Right renal cortex interstitium (tissue), 3 donors: Measurements from ENCODE around the gene MAST2. TPM values are rescaled to one million over a fixed set of nuclear protein-coding genes. Genes with fewer than 3 reads are reported as not detected.

Source experiments
- DNase-seq, 3 donors: peaks; one replicate each; pipeline ENCODE4 v3.0.0-alpha.2; 2013; ENCODE audit warnings: low read depth in 3 of 3, low spot score in 2 of 3
- polyA plus RNA-seq, 3 donors: library from polyadenylated mRNA; unstranded; fragments of 120-200 nt; gene quantifications; one replicate each; pipeline ENCODE4 v1.2.1, GENCODE V29; 2013; ENCODE audit not compliant: insufficient read length in 3 of 3

MAST2 gene
- polyA plus RNA-seq, 3 donors: 25.4 to 31.4 (median 28.9) TPM

DNA sequence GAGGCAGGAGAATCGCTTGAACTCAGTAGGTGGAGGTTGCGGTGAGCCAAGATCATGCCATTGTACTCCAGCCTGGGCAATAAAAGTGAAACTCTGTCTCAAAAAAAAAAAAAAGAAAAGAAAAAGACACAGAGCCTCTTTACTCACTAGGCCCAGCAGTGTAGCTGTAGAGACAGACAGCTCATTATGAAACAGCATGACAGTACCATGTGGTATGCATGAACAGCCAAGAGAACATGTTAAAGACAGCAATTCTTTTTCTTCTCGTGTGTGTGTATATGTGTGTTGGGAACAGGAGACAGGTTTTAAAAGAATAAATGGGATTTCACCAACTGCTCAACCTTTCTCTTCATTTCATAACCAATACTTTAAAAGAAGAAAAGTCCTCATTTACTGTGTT lies 210.2 kb downstream of the MAST2 start:
- DNase-seq: no peak

DNA sequence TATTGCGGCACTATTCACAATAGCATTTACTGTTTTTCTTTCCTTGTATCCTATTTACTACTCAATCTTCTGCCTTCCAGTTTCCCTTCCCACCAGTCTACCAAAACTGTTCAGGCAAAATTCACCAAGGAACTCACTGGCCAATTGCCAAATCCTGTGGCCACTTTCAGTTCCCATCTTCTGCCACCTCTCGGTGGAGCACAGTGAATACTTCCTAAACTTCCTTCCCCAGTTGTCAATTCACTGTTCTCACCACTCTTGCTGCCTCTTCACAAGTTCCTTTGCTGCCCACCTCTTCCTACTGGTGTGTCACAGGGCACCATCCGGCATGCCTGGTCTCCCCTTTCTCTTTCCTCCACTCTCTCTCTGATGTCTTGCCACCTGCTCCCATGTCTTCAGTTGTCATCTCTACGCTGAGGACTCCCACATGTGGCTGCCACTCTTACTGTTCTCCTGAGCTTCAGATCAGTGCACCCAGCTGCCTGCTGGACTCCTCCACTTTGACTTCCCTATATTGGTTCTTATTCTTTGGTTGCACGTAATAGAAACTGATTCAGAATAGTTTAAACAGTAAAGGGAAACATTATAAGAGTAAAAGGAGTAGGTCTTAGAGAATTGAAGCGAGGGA lies 214.6 kb downstream of the MAST2 start:
- DNase-seq: no peak

DNA sequence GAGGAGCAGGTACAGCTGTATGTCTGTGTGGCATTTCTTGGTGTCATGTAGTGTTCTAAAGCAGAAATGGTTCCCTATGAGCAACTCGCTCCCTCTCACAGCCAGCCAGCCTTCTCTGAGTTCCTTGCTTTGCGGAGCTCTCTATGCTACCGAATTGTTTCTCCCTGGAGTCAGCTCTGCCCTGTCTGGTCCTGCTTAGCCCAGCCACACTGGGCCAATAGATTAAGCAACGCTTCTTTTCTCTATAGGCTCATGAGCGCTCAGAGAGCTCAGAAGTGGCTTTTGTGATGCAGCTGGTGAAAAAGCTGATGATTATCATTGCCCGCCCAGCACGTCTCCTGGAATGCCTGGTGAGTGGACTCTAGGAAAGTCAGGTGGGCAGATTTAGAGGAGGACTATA lies 215.9 kb downstream of the MAST2 start:
- DNase-seq: no peak

DNA sequence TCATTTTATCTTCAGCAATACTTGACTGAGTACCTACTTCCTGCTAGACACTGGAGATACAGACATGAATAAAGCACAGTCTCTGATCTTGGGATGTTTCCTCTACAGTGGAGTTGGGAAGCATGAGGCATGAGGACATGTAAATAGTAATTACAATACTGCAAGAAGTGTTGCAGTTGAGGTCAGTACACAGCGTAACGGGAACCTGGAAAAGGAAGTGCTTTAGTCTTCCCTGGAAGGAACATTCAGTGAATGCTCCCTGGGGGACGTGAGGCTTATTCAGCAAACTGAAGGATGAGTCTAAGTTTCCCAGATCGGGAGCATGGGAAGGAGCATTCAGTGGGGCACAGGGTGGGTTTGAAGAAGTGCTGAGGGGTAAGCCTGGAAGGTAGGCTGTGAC lies 216.6 kb downstream of the MAST2 start:
- no peak for DNase-seq

DNA sequence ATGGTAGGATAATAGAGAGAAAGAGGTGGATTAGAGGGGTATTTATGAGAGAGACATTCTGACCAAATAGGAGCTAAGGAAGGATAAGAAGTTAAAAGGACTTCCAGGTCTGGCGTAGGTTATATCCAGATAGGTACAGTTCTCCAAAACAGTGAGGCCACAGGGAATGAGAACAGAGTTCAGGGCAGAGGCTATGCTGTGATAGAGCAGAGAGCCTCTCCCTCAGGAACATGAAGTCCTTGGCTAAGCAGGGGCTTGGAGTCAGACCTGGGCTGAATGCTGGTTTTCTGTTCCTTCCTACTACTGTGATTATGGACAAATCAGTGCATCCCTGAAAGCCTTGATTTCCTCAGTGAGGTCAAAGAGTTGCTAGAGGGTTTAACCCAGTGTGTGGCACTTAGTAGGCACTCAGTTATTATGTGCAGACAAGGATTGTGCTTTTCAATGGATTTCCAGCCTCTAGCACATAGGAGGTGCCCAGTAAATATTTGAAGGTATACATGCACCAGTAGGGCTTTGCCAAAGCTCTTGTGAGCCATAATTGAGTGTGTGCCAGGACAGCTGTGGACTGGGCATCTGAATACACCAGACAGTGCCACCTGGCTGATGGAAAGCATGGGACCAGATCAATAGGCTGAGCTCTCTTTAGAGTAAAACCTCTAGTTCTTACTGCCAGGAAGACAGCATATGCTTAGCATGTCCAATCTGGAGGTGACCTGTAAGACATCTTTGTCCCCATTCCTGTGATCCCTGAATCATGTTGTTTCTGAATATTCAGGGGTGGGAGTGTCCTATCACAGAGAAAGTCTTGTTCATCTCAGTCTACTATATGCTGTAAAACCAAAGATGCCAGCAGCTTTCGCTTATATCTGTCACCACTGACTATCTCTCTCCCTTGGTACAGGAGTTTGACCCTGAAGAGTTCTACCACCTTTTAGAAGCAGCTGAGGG lies 217.9 kb downstream of the MAST2 start:
- DNase-seq: no peak

DNA sequence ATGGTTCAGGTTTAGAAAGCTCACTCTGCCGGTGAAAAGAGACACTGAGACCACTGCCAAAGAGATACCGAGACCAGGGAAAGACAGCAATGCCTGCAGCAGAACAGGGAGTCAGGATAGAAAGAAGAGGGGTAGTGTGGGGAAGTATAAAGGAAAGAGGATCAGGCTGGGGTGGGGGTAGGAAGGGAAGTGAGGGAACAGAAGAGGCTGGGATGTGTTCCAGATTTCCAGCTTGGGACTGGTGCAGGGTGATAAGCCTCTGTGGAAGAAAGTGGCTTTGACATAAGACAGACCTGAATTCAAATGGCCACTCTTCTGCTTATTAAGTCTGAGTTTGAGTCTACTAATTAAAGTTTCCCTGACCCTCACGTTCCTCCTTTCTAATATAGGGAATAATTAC lies 223.1 kb downstream of the MAST2 start:
- no peak for DNase-seq

DNA sequence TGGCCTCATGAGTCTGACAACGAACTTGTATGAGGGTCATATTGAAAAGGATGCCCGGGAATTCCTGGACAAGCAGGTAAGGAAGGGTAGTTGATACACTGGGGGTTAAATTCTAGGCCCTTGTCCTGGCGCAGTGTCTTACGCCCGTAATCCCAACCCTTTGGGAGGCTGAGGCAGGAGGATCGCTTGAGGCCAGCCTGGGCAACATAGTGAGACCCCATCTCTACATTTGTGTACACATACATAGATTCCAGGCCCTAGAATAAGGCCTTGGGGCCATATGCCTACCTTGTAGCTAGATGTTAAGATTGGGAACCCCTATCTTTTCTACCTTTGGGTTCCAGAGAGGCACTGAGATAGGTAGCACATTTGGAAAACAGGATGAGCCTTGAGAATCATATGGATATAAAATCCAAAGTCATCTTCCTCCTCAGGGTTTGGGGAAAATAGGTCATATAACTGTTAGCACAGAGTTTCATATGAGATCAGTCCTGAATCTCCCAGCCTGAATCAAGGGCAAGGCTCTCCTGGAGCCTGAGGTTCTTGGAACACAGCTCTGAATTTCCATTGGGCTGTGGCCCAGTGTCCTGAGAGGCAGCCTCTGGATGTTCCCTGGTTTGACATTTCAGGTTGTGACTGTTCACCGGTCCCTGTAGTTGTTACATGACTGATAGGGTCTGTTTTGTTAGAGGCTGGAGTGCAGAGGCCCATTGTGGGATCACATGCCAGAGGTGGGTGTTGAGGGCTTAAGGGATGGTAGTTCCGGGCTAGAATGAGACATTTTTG lies 224.6 kb downstream of the MAST2 start:
- DNase-seq: no peak

DNA sequence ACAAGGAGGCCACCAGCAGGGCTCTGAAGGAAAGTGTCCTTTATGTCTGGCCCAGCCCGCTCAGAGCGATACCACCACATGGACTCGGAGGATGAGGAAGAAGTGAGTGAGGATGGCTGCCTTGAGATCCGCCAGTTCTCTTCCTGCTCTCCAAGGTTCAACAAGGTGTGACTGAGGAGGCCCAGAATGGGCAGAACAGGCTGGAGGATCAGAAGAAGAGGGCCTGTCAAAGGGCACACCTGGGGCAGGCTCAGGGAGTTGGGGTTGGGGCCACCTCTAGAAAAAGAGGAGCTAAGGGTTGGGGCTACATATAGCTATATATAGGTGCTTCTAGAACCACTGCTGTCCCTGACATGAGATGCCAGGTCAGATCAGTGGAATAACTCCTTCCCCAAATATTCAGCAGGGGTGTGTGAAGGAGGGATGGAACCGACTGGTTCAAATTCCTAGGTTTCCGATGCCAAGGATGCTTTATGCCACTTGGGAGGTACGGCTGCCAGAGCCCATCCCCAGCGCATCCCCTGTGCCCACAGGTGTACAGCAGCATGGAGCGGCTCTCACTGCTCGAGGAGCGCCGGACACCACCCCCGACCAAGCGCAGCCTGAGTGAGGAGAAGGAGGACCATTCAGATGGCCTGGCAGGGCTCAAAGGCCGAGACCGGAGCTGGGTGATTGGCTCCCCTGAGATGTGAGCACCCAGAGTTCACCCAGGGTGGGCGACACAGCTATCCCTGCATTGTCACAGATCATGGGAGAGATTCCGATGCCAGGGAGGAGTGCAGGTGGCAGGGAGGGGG lies 226.9 kb downstream of the MAST2 start:
- DNase-seq: no peak

DNA sequence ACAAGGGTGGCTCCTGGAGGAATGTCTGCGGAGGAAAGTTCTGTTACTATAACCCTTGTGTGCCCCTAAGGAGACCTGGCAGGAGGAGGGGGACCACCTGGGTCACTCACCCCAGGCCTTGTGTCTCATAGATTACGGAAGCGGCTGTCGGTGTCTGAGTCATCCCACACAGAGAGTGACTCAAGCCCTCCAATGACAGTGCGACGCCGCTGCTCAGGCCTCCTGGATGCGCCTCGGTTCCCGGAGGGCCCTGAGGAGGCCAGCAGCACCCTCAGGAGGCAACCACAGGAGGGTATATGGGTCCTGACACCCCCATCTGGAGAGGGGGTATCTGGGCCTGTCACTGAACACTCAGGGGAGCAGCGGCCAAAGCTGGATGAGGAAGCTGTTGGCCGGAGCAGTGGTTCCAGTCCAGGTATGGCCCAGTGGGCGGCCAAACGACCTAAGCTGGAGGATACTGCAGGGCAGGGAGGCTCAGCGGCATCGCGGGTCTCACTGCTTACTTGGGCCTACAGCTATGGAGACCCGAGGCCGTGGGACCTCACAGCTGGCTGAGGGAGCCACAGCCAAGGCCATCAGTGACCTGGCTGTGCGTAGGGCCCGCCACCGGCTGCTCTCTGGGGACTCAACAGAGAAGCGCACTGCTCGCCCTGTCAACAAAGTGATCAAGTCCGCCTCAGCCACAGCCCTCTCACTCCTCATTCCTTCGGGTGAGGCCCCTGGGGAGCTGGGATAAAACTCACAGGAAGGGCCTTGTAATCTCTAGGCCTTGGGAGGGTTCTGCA lies 227.7 kb downstream of the MAST2 start:
- no peak for DNase-seq

DNA sequence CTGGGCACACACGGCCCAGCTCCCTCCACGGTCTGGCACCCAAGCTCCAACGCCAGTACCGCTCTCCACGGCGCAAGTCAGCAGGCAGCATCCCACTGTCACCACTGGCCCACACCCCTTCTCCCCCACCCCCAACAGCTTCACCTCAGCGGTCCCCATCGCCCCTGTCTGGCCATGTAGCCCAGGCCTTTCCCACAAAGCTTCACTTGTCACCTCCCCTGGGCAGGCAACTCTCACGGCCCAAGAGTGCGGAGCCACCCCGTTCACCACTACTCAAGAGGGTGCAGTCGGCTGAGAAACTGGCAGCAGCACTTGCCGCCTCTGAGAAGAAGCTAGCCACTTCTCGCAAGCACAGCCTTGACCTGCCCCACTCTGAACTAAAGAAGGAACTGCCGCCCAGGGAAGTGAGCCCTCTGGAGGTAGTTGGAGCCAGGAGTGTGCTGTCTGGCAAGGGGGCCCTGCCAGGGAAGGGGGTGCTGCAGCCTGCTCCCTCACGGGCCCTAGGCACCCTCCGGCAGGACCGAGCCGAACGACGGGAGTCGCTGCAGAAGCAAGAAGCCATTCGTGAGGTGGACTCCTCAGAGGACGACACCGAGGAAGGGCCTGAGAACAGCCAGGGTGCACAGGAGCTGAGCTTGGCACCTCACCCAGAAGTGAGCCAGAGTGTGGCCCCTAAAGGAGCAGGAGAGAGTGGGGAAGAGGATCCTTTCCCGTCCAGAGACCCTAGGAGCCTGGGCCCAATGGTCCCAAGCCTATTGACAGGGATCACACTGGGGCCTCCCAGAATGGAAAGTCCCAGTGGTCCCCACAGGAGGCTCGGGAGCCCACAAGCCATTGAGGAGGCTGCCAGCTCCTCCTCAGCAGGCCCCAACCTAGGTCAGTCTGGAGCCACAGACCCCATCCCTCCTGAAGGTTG lies 231.4 kb downstream of the MAST2 start:
- DNase-seq: no peak

DNA sequence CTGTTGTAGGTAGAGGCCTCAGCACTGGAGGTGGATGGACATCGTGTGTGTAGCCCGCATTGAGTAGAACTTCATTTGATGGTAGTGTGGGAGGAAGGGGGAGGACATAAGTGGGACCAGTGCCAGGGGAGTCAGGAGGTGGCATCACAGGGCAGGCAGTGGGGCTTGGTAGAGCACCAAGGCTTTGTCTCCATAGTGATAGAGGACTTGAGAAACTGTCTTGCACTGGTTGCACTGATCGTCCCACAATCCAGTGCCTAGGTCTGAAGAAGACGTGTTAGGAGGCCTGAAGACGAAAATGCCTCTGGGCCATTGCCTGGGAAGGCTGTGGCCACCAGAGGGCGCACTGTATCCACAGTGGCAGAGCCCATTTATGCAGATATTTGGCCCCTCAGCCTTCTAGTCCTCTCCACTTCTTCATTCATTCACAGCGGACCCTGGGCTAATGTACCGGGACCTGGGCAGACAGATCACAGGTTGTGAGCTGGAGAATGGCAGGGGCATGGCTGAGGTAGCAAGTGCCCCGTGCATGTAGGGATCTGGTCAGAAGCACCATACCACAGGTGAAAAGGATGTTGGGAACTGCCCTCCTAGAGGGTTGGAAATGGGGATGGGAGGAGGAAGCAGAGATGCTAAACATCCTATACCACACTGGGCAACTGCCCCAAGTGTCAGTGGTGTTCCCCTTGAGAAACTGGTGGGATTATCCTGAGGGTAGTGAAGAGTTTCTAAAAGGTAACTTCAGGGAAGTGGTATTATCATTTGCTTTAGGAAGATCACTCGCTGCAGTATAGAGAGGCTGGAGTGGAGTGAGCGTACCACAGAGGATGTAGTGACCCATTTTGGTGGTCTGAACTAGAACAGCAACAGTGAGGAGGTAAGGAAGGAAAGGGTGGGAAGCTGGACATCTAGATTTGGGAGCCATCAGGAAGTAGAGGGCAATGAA lies 233.8 kb downstream of the MAST2 start:
- DNase-seq: peak; percentile 60 to 64 (median 61)

DNA sequence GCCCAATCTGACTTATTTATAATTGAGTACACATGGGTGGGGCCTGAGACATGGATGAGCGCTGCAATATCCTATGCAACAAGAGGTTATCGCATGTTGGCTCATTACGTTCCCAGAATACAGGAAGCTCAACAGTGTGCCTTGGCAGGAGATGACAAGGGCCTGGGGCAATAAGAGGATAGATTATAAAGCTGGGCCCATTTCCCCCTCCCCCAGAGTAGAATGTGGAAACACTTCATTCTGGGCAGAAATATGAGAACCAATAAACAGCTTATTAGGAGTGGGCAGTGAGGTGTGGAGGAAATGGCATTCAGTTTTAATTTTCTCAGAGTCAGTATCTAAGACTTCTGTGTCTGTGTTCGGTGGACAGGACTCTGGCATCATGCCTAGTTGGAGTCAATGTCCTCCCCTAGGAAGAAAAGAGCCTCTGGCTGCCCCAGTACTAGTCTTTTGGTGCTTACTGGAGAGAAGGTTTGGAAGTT lies 236.2 kb downstream of the MAST2 start:
- no peak for DNase-seq

DNA sequence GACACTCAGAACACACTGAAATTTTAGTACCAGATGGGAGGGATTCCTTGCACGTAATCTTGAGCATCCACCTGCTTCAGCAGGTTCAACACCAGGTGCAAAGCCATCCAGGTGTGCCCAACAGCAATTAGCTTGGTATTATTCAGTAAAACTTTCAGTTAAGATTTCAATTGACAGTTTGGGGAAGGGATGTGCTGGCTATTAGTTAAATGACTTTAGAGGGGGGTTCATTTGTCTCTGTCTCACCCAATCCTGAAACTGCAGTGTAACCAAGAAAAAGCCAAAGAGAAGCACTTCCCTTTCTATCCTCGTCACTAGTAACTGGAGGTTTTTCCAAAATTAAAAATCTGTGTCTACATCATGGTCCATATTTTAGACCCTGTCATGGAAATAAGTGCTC lies 238.1 kb downstream of the MAST2 start:
- no peak for DNase-seq

DNA sequence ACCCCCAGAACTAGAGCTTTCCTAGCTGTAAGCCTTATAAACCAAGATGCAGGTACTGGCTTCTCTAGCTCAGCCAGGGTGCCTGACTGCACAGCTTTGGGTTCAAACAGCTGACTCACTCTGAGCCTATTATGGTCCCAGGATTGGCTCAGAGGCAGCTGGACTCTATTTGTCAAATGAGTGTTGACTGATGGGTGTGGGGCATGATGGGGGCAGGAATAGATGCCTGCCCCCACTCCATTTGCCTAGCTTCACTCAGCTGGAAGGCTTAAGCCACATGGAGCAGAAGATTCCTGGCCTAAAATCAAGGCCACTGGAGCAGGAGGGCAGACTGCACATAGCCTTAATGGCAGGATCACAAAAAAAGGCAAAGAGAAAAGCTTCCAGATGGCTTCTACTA lies 238.6 kb downstream of the MAST2 start:
- no peak for DNase-seq

DNA sequence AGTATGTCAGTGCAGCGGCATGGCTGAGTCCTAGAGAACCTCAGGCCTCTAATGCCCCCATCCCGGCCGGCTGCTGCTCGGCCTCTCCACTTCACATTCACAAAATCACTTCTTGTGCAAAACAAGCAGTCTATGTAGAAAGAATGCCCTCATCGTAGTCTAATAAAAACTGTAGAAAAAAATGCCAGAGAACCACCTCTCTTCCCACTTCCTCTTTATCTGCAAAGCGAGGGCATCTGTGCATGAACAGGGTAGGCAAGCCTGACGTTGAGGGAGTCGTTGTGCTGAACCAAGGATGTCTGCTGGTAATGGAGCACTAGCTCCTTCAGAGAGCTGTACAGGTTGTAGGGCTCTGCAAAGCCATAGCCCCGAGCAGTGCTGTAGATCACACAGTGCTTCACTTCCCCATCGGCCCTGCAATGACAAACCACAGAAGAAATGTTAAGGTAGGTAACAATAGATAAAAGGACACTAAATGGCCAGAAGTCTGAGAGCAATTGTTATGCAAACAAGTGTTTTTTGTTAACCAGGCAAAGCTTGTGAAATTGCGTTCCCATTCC lies 240.1 kb downstream of the MAST2 start:
- no peak for DNase-seq

DNA sequence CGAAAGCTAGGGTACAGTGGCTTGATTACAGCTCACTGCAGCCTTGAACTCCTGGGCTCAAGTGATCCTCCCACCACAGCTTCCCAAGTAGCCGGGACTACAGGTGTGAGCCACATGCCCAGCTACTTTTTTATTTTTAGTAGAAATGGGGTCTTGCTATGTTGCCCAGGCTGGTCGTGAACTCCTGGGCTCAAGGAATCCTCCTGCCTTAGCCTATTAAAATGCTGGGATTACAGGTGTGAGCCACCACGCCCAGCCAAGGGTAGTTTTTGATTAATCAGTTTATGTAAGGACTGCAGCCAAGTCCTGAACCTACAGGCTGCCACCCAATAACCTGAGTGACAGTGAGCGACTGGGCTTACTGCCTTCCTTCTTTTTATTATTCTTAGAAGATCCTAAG lies 240.7 kb downstream of the MAST2 start:
- DNase-seq: no peak

DNA sequence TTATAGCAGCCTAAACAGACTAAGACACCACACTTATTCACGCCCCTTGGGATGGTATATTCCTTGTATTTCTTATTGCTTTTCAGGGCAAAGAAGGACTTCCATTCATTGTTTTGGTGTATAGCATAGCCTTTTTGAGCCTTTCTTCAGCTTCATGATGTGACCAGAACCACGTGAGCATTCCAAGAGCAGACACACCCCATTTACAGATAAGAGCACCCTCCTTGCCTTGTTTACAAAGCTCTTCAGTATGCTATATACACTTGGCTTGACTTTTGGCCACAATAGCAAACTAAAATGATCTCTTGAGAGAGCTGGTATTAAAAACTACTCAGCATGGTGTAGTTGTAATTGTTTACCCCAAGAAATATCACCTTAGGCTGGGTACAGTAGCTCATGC lies 250.3 kb downstream of the MAST2 start:
- DNase-seq: no peak
